ENCODE data around the gene TASP1.

- TF ChIP-seq CTCF (IDR thresholded peaks at IDR 0.05): no peak
- no peak for TF ChIP-seq ZFX (IDR thresholded peaks at IDR 0.05; ENCODE audit: borderline replicate concordance)
Measured at GRCh38 chr20:13639150-13639497, 392 bp upstream of the TASP1 start.
